Fibroblast of lung (primary cell): ENCODE results near the gene MAS1. TPM values are rescaled to one million over a fixed set of nuclear protein-coding genes. Genes with fewer than 3 reads are reported as not detected.

Experiments used
- DNase-seq, 2 donors: peaks; one replicate each; pipeline versions ENCODE4 v3.0.0 to v3.0.0-alpha.2; 2010; ENCODE audit warnings: low read depth in 2 of 2
- H2AFZ ChIP-seq: 2 replicates; pipeline ENCODE4 v1.5.1; 2012; ENCODE audit warnings: low read length, control low read depth, inconsistent platforms
- H3K27ac ChIP-seq: 2 replicates; pipeline ENCODE4 v1.5.1; 2011; ENCODE audit warnings: low read length, control low read depth; ENCODE audit not compliant: insufficient read depth
- H3K27me3 ChIP-seq: 2 replicates; pipeline ENCODE4 v1.5.1; 2011; ENCODE audit warnings: mild to moderate bottlenecking, low read length; ENCODE audit not compliant: control insufficient read depth, insufficient read depth
- H3K36me3 ChIP-seq: 2 replicates; pipeline ENCODE4 v1.5.1; 2011; ENCODE audit warnings: low read length; ENCODE audit not compliant: control insufficient read depth, insufficient read depth
- H3K4me1 ChIP-seq: 2 replicates; pipeline ENCODE4 v1.5.1; 2011; ENCODE audit warnings: low read length; ENCODE audit not compliant: control insufficient read depth, insufficient read depth; ENCODE audit errors: extremely low read depth
- H3K4me2 ChIP-seq: 2 replicates; pipeline ENCODE4 v1.5.1; 2011; ENCODE audit warnings: low read length, control low read depth; ENCODE audit not compliant: insufficient read depth; ENCODE audit errors: extremely low read depth
- H3K4me3 ChIP-seq, 4 experiments: fragments of 200-600 bp in 1 of 4; sonication (generic) in 1 of 4; replicated peaks in 1 of 4; 2 replicates each; pipeline ENCODE4 v1.5.1; 2011 to 2016; ENCODE audit warnings: low read length in 4 of 4, low read depth in 3 of 4, mild to moderate bottlenecking in 3 of 4, control low read depth in 2 of 4, inconsistent platforms in 1 of 4, mixed read lengths in 1 of 4; ENCODE audit not compliant: insufficient read depth in 1 of 4; ENCODE audit errors: control extremely low read depth in 1 of 4
- H3K79me2 ChIP-seq: 2 replicates; pipeline ENCODE4 v1.5.1; 2012; ENCODE audit warnings: mild to moderate bottlenecking, low read length, inconsistent platforms; ENCODE audit not compliant: control insufficient read depth, insufficient read depth
- H3K9ac ChIP-seq: 2 replicates; pipeline ENCODE4 v1.5.1; 2011; ENCODE audit warnings: mild to moderate bottlenecking, low read length, control low read depth; ENCODE audit not compliant: insufficient read depth
- H3K9me3 ChIP-seq: 2 replicates; pipeline ENCODE4 v1.5.1; 2012; ENCODE audit warnings: low read depth, low read length; ENCODE audit not compliant: control insufficient read depth, insufficient read depth
- H4K20me1 ChIP-seq: 2 replicates; pipeline ENCODE4 v1.5.1; 2011; ENCODE audit warnings: low read length; ENCODE audit not compliant: control insufficient read depth, insufficient read depth; ENCODE audit errors: extremely low read depth
- EZH2 ChIP-seq: IDR thresholded peaks from 2 replicates; pipeline ENCODE4 v1.5.1; 2012; ENCODE audit warnings: low read length, control low read depth, mild to moderate bottlenecking; ENCODE audit errors: missing control alignments
- polyA plus RNA-seq, 2 donors: library from polyadenylated mRNA; depleted of rRNA in 1 of 2; stranded (reverse) in 1 of 2; unstranded in 1 of 2; fragments of >200 nt; gene quantifications; 2 replicates each; pipeline ENCODE4 v1.2.1, GENCODE V29; 2011 to 2012; ENCODE audit warnings: missing spikeins in 1 of 2
- total RNA-seq: library from RNA; depleted of rRNA; stranded (reverse); fragments of >200 nt; gene quantifications from 2 replicates; pipeline ENCODE4 v1.2.1, GENCODE V29; 2014
- TF ChIP-seq, protein P1 (sequence below), 2 donors: IDR thresholded peaks in 1 of 2; conservative IDR thresholded peaks in 1 of 2; 1 replicate in 1 of 2; 2 replicates in 1 of 2; pipeline ENCODE4 v1.5.1; 2011 to 2012; ENCODE audit warnings: low read length in 2 of 2, control low read depth in 1 of 2, inconsistent platforms in 1 of 2, low read depth in 1 of 2, mild to moderate bottlenecking in 1 of 2

Gene MAS1
- total and polyA plus RNA-seq, 2 donors (not counting 1 experiment from before 2014, with no cell fraction given): not detected

DNA sequence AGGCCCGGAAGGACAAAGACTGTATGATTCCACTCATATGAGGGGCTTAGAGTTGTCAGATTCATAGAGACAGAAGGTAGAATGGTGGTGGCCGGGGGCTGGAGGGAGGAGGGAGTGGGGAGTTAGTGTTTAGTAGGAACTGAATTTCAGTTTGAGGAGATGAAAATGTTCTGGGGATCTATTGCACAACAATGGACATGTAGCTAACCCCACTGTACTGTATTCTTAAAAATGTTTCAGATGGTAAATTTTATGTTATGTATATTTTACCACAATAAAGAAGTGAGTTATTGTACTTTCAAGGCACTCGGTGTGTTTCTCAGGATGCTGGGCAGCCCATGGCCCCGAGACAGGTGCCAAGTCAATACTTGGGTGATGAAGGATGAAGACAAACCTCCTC is 25.4 kb downstream of the MAS1 start:
- H2AFZ ChIP-seq: no peak overlapping the region
- H3K4me1 ChIP-seq: no peaks in the 10 kb centered on the region
- no peak overlapping the region for H3K27ac ChIP-seq
- H3K9ac ChIP-seq: no peak overlapping the region
- H3K79me2 ChIP-seq: no peaks in the 10 kb centered on the region
- H3K36me3 ChIP-seq: no peaks in the 10 kb centered on the region
- H4K20me1 ChIP-seq: no peaks in the 10 kb centered on the region
- H3K4me2 ChIP-seq: no peak overlapping the region
- TF ChIP-seq, protein P1, sequence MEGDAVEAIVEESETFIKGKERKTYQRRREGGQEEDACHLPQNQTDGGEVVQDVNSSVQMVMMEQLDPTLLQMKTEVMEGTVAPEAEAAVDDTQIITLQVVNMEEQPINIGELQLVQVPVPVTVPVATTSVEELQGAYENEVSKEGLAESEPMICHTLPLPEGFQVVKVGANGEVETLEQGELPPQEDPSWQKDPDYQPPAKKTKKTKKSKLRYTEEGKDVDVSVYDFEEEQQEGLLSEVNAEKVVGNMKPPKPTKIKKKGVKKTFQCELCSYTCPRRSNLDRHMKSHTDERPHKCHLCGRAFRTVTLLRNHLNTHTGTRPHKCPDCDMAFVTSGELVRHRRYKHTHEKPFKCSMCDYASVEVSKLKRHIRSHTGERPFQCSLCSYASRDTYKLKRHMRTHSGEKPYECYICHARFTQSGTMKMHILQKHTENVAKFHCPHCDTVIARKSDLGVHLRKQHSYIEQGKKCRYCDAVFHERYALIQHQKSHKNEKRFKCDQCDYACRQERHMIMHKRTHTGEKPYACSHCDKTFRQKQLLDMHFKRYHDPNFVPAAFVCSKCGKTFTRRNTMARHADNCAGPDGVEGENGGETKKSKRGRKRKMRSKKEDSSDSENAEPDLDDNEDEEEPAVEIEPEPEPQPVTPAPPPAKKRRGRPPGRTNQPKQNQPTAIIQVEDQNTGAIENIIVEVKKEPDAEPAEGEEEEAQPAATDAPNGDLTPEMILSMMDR (conservative IDR thresholded peaks at IDR 0.05 in 1 of 2, IDR thresholded peaks at IDR 0.05 in 1 of 2; ENCODE audit: low read depth in 1 of 2, low read length in 2 of 2): no peak
- no peak for TF ChIP-seq EZH2
- no peaks in the 10 kb centered on the region for H3K27me3 ChIP-seq
- DNase-seq: no peak
- H3K9me3 ChIP-seq: no peaks in the 10 kb centered on the region
- no peak overlapping the region for H3K4me3 ChIP-seq

GRCh38 chr6:159916752-159917151 is 26.0 kb downstream of the MAS1 start:
- Histone ChIP-seq H3K27ac (no peak overlapping the region), H3K4me3 (no peak overlapping the region), H3K9me3 (no peaks in the 10 kb centered on the region), H3K9ac (no peak overlapping the region), H3K4me2 (no peak overlapping the region), H3K79me2 (no peaks in the 10 kb centered on the region), H3K4me1 (no peaks in the 10 kb centered on the region), H3K36me3 (no peaks in the 10 kb centered on the region), H2AFZ (no peak overlapping the region), H3K27me3 (no peaks in the 10 kb centered on the region), H4K20me1 (no peaks in the 10 kb centered on the region)
- no peak for TF ChIP-seq EZH2
- TF ChIP-seq, protein P1 (conservative IDR thresholded peaks at IDR 0.05 in 1 of 2, IDR thresholded peaks at IDR 0.05 in 1 of 2; ENCODE audit: low read depth in 1 of 2, low read length in 2 of 2): no peak
- DNase-seq: no peak

DNA sequence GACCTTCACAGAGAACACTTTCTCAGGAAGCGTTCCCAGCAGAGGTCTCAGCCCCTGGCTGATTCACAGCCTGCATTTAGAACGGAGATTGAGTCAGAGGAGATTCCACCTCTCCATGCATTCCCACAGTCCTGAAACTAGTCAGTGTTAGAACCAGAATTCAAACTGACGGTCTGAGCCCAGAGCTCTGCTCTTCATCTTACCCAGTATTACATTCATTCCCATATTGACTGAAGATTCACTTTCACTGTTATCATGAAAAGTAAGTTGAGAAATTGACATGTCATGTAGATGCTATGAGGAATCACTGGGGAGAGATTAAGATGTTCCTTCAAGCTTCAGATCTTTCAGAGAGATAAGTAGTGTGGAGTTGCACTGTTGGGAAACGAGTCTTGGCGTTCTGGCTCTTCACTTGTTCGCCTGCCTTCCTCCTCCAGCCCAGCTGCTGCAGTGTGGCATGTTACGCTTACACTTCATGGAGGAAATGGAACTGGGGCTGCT is 28.3 kb downstream of the MAS1 start:
- Histone ChIP-seq H4K20me1 (no peaks in the 10 kb centered on the region), H3K4me2 (no peak overlapping the region)
- peak; percentile 14 to 44 for DNase-seq

More for the DNA sequence above, 28.3 kb downstream of the MAS1 start:
- H2AFZ ChIP-seq: no peak overlapping the region
- no peaks in the 10 kb centered on the region for H3K4me1 ChIP-seq
- no peak overlapping the region for H3K27ac ChIP-seq
- H3K9me3 ChIP-seq: no peaks in the 10 kb centered on the region
- no peak overlapping the region for H3K4me3 ChIP-seq
- no peaks in the 10 kb centered on the region for H3K27me3 ChIP-seq
- no peak overlapping the region for H3K9ac ChIP-seq
- H3K79me2 ChIP-seq: no peaks in the 10 kb centered on the region
- no peaks in the 10 kb centered on the region for H3K36me3 ChIP-seq
- TF ChIP-seq, protein P1 (conservative IDR thresholded peaks at IDR 0.05 in 1 of 2, IDR thresholded peaks at IDR 0.05 in 1 of 2; ENCODE audit: low read depth in 1 of 2, low read length in 2 of 2): no peak
- TF ChIP-seq EZH2: no peak
